NCI-H2196 treated with DMSO at 0.1 percent for 48 hours (cell line): ENCODE measurements around the gene ZFY.
"Not testable (repeated sequence)": the region's sequence is repeated elsewhere in the genome, so short reads cannot be mapped to it uniquely, and the experiment has no call there.

Experiments used
- DNase-seq: peaks from one replicate; lab custom pipeline; 2025; ENCODE audit not compliant: unreplicated experiment; lab: John Stamatoyannopoulos, UW

Gene ZFY

GRCh38 chrY:2972708-2973107 is 37.5 kb downstream of the ZFY start:
- DNase-seq: no peak

- no peak for DNase-seq
Measured at GRCh38 chrY:2973110-2973751, 38.0 kb downstream of the ZFY start.

GRCh38 chrY:2979283-2979682 is 44.1 kb downstream of the ZFY start:
- DNase-seq: no peak

- no peak for DNase-seq
Measured at GRCh38 chrY:2984491-2984890, 49.3 kb downstream of the ZFY start.

- not testable (repeated sequence) for DNase-seq
Measured at GRCh38 chrY:2987178-2987577, 52.0 kb downstream of the ZFY start.

- not testable (repeated sequence) for DNase-seq
Measured at GRCh38 chrY:2997369-2997768, 62.2 kb downstream of the ZFY start.

GRCh38 chrY:3002190-3002589 is 67.0 kb downstream of the ZFY start:
- no peak for DNase-seq

GRCh38 chrY:3002680-3003515 is 67.7 kb downstream of the ZFY start:
- no peak for DNase-seq

GRCh38 chrY:3003516-3003830 is 68.3 kb downstream of the ZFY start:
- no peak for DNase-seq

- peak; percentile 43 for DNase-seq
Measured at GRCh38 chrY:3003846-3004245, 68.7 kb downstream of the ZFY start.

- not testable (repeated sequence) for DNase-seq
Measured at GRCh38 chrY:3006031-3006430, 70.8 kb downstream of the ZFY start.

GRCh38 chrY:3007967-3008366 is 72.8 kb downstream of the ZFY start:
- no peak for DNase-seq

GRCh38 chrY:3012226-3012625 is 77.0 kb downstream of the ZFY start:
- DNase-seq: no peak

- no peak for DNase-seq
Measured at GRCh38 chrY:3016594-3016993, 81.4 kb downstream of the ZFY start.

- DNase-seq: no peak
Measured at GRCh38 chrY:3018546-3018945, 83.4 kb downstream of the ZFY start.

GRCh38 chrY:3019584-3019983 is 84.4 kb downstream of the ZFY start:
- no peak for DNase-seq

GRCh38 chrY:3021176-3021575 is 86.0 kb downstream of the ZFY start:
- no peak for DNase-seq

- no peak for DNase-seq
Measured at GRCh38 chrY:3023606-3024005, 88.4 kb downstream of the ZFY start.

GRCh38 chrY:3025357-3025756 is 90.2 kb downstream of the ZFY start:
- no peak for DNase-seq
